ENCODE data around the gene DNAH11. TPM values are rescaled to one million over a fixed set of nuclear protein-coding genes. Genes with fewer than 3 reads are reported as not detected.

DNAH11 gene
- total RNA-seq, 1 experiment from 2014 or later, result 0.39 TPM

- DNase-seq (ENCODE audit: low read depth, low spot score) (no peak), ATAC-seq (no peak)
- ChIA-PET CTCF (no interaction called here), POLR2A (no interaction called here), RAD21 (ENCODE audit: low non-redundant PET in 1 of 2, low total read pairs in 2 of 2, uncharacterized antibody in 2 of 2, unreplicated experiment in 2 of 2) (no interaction called here)
- no peak overlapping the region for H3K27ac ChIP-seq (ENCODE audit: low read depth, low read length)
- H4K20me1 ChIP-seq (ENCODE audit: insufficient read depth), result no peaks in the 10 kb centered on the region
- H3K36me3 ChIP-seq (ENCODE audit: control insufficient read depth in 1 of 2, insufficient read depth in 2 of 2, low read length in 2 of 2), result no peaks in the 10 kb centered on the region
- intact Hi-C loops (cut with micrococcal nuclease), result no loop called here
- no peaks in the 10 kb centered on the region for H3K9me2 ChIP-seq (ENCODE audit: insufficient read depth)
- no peak overlapping the region for H2AFZ ChIP-seq (ENCODE audit: low read depth, low read length, poor library complexity, severe bottlenecking)
- TF ChIP-seq CTCF (IDR thresholded peaks at IDR 0.05 in 2 of 3, conservative IDR thresholded peaks at IDR 0.05 in 1 of 3; ENCODE audit: borderline replicate concordance in 1 of 3, insufficient read depth in 1 of 3, low read depth in 2 of 3, low read length in 2 of 3) (no peak), CBX3 (IDR thresholded peaks at IDR 0.05; ENCODE audit: low read depth) (no peak), YY1 (IDR thresholded peaks at IDR 0.05; ENCODE audit: extremely low read depth, insufficient replicate concordance, low read depth, low read length) (no peak), SRF (IDR thresholded peaks at IDR 0.05; ENCODE audit: low read depth) (no peak), SP1 (IDR thresholded peaks at IDR 0.05; ENCODE audit: low read depth) (no peak)
- BruUV-seq (replicated peaks), result no TSS peak
- no peaks in the 10 kb centered on the region for H3K9me3 ChIP-seq (ENCODE audit: control insufficient read depth in 1 of 2, insufficient read depth in 1 of 2, low read depth in 1 of 2, low read length in 2 of 2)
- no peaks in the 10 kb centered on the region for H3K27me3 ChIP-seq (ENCODE audit: insufficient read depth, low read length)
- H3K9ac ChIP-seq (ENCODE audit: low read length), result no peak overlapping the region
- H3K79me2 ChIP-seq (ENCODE audit: insufficient read depth, low read length), result no peaks in the 10 kb centered on the region
- no peaks in the 10 kb centered on the region for H3K4me1 ChIP-seq (ENCODE audit: control insufficient read depth in 1 of 2, insufficient read depth in 2 of 2, low read length in 2 of 2)
- H3K4me2 ChIP-seq (ENCODE audit: low read length), result no peak overlapping the region
- no peak overlapping the region for H3K4me3 ChIP-seq (replicated peaks in 1 of 2; ENCODE audit: low read depth in 1 of 2, low read length in 2 of 2)
Observed at GRCh38 chr7:21653623-21654022, 110.8 kb downstream of the DNAH11 start.

GRCh38 chr7:21656081-21656480 is 113.2 kb downstream of the DNAH11 start:
- Histone ChIP-seq H4K20me1 (ENCODE audit: insufficient read depth) (no peaks in the 10 kb centered on the region), H3K4me1 (ENCODE audit: control insufficient read depth in 1 of 2, insufficient read depth in 2 of 2, low read length in 2 of 2) (no peaks in the 10 kb centered on the region), H3K27ac (ENCODE audit: low read depth, low read length) (no peak overlapping the region), H3K27me3 (ENCODE audit: insufficient read depth, low read length) (no peaks in the 10 kb centered on the region), H3K4me3 (replicated peaks in 1 of 2; ENCODE audit: low read depth in 1 of 2, low read length in 2 of 2) (no peak overlapping the region), H3K9me2 (ENCODE audit: insufficient read depth) (no peaks in the 10 kb centered on the region), H3K79me2 (ENCODE audit: insufficient read depth, low read length) (no peaks in the 10 kb centered on the region), H3K36me3 (ENCODE audit: control insufficient read depth in 1 of 2, insufficient read depth in 2 of 2, low read length in 2 of 2) (no peaks in the 10 kb centered on the region), H2AFZ (ENCODE audit: low read depth, low read length, poor library complexity, severe bottlenecking) (no peak overlapping the region), H3K4me2 (ENCODE audit: low read length) (no peak overlapping the region), H3K9me3 (ENCODE audit: control insufficient read depth in 1 of 2, insufficient read depth in 1 of 2, low read depth in 1 of 2, low read length in 2 of 2) (no peaks in the 10 kb centered on the region; a peak in 1 of 4 replicates), H3K9ac (ENCODE audit: low read length) (no peak overlapping the region)
- POLR2A ChIA-PET, result no interaction called here
- ATAC-seq (no peak), DNase-seq (ENCODE audit: low read depth, low spot score) (no peak)
- intact Hi-C loops (cut with micrococcal nuclease), result no loop called here
- CTCF ChIA-PET, result no interaction called here
- RAD21 ChIA-PET (ENCODE audit: low non-redundant PET in 1 of 2, low total read pairs in 2 of 2, uncharacterized antibody in 2 of 2, unreplicated experiment in 2 of 2), result no interaction called here
- BruUV-seq (replicated peaks), result no TSS peak
- TF ChIP-seq ZBTB33 (IDR thresholded peaks at IDR 0.05; ENCODE audit: extremely low read depth, insufficient replicate concordance, low read length) (no peak), CTCF (IDR thresholded peaks at IDR 0.05 in 2 of 3, conservative IDR thresholded peaks at IDR 0.05 in 1 of 3; ENCODE audit: borderline replicate concordance in 1 of 3, insufficient read depth in 1 of 3, low read depth in 2 of 3, low read length in 2 of 3) (no peak), MAX (IDR thresholded peaks at IDR 0.05) (no peak), SP1 (IDR thresholded peaks at IDR 0.05; ENCODE audit: low read depth) (no peak), TCF7L2 (IDR thresholded peaks at IDR 0.05; ENCODE audit: borderline replicate concordance, extremely low read depth, insufficient read depth, insufficient read length) (no peak)

All from HCT116 (cell line).